Measurements from ENCODE around the gene GGPS1. TPM values are rescaled to one million over a fixed set of nuclear protein-coding genes. Genes with fewer than 3 reads are reported as not detected.
"Not testable (repeated sequence)": the region's sequence is repeated elsewhere in the genome, so short reads cannot be mapped to it uniquely, and the experiment has no call there.

GGPS1 gene
- total RNA-seq, 1 donor from 2014 or later: 31.4 TPM

GRCh38 chr1:235327559-235328270 lies 655 bp upstream of the GGPS1 start, which contains the start of gene ARID4B:
ARID4B (minus strand) TSS chr1:235328179; CDS start chr1:235326919, 1,260 bp downstream.
- intact Hi-C loops (cut with DNase I): loop anchor here (5.0 kb wide), 1 partner anchor 90 kb away; no protein-coding TSS in a partner anchor
- ATAC-seq (ENCODE audit: poor library complexity): peak; percentile 36
- peak; percentile 88 for DNase-seq

DNA sequence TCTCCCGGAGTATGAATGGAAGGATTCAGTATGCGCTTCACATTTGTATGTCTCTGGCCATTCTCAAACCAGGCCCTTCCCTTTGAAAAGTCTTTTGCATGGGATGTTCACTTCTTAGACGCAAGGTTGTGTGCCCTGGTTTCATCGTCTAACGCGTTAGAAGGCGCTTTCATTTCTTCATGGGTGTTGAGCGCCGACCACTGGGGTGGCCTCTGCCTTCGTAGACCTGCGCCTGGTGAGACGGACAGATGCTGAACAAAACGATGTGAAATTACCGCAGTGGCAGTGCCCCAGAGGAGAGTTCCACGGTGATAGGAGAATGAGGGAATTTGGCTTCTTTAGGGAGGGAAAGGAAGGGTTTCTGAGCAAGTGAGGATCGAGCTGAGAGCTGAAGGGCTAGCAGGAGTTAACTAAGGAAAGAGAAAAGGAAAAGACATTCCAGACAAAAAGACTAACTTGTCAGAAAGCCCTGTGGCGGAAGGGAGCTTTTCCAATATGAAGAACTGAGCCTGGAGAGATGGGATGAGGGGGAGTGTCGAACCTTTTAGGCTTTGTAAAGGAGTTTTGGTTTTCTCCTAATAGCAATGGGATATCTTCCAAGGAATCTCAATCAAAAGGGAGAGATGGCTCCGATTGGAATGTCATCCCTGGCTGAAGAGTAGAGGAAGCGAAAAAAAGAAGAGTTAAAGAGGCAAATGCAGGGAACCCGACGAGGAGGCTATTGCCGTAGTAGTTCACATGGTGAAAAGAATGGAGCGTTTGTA lies 951 bp downstream of the GGPS1 start:
- DNase-seq: no peak
- intact Hi-C loops (cut with DNase I): loop anchor here (5.0 kb wide), 1 partner anchor 88 kb away; no protein-coding TSS in a partner anchor
- ATAC-seq (ENCODE audit: poor library complexity): no peak

DNA sequence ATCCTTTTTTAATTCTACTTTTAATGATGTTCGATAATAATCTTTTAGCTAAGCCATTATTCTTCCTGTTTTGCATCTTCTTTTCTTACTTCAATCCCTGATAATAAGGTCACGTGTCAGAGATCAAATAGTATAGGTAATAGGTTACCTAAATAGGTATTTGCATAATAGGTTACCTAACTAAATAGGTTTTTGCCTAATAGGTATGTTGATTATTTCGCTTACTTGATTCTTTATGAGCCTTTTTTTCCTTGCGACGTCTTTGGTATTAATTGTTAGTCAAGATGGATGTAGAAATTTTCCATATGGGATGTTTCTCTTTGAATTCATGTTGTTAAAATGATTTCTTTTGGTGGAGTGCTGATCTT lies 2.5 kb downstream of the GGPS1 start:
- intact Hi-C loops (cut with DNase I): no loop called here
- DNase-seq (no peak), ATAC-seq (ENCODE audit: poor library complexity) (no peak)

GRCh38 chr1:235331401-235331800 lies 3.0 kb downstream of the GGPS1 start:
- intact Hi-C loops (cut with DNase I): no loop called here
- ATAC-seq (ENCODE audit: poor library complexity) (no peak), DNase-seq (no peak)

- intact Hi-C loops (cut with DNase I): no loop called here
- ATAC-seq (ENCODE audit: poor library complexity) (peak; percentile 90), DNase-seq (no peak)
These were observed 8.5 kb downstream of the GGPS1 start for GRCh38 chr1:235336903-235337302.

DNA sequence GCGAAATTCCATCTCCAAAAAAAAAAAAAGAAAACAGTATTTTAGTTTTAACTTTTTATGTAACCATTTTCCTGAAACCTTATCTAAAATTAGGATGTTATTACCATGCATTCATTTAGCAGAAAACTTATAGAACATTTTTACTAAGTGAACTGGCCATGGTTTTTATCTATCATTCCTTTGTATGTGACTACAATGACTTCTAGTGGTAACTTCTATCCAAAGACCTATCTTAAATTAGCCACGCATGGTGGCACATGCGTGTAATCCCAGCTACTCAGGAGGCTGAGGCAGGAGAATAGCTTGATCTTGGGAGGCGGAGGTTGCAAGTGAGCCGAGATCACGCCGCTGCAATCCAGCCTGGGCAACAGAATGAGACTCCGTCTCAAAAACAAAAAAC lies 11.4 kb downstream of the GGPS1 start:
- intact Hi-C loops (cut with DNase I): no loop called here
- DNase-seq (no peak), ATAC-seq (ENCODE audit: poor library complexity) (no peak)

DNA sequence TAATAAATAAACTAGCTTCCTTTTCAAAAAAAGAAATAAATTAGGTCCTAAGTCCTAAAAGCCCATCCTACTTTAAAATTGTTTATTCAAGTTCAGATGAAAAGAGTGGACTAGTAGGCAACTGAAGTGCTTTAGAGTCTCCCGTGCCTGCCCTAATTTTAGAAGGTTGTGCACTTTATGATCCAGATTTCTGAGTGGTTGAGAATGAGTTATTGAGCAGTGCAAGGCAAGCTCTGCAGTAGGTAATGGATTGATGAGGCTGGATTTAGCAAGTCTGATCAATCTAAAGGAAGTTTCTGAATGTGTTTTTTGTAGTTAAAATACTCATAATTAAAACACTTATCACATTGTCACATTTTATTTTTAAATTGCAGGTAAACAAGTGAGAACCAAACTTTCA lies 13.0 kb downstream of the GGPS1 start:
- intact Hi-C loops (cut with DNase I): no loop called here
- no peak for DNase-seq
- peak; percentile 59 for ATAC-seq (ENCODE audit: poor library complexity)

- DNase-seq (no peak), ATAC-seq (ENCODE audit: poor library complexity) (no peak)
- intact Hi-C loops (cut with DNase I): no loop called here
These were observed 13.7 kb downstream of the GGPS1 start for GRCh38 chr1:235342039-235342438.

DNA sequence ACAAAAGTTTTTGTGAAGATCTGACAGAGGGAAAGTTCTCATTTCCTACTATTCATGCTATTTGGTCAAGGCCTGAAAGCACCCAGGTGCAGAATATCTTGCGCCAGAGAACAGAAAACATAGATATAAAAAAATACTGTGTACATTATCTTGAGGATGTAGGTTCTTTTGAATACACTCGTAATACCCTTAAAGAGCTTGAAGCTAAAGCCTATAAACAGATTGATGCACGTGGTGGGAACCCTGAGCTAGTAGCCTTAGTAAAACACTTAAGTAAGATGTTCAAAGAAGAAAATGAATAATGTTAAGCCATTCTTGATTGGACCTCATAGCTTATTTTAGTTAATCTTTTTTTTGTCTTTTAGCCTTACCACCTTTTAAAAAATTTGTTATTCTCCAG lies 14.1 kb downstream of the GGPS1 start:
- intact Hi-C loops (cut with DNase I): no loop called here
- ATAC-seq (ENCODE audit: poor library complexity) (no peak), DNase-seq (no peak)

DNA sequence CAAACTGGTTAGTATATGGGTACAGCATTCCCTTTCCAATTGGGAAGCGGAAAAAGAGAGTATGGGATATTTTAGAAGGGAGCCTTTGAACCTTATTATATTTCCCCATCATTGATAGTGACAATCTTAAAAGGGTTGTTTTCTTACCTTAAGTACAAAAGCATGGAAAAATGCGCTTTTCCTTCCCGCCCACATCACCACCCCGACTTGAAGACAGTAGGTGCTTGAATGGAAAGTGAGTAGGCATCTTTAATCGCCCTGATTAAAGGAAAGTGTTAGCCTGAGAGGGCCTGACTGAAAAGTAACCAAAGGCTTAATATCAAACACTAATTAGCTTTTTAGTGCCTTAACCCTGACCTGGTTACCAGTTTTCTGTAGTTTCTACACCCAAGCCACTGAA lies 15.4 kb downstream of the GGPS1 start:
- ATAC-seq (ENCODE audit: poor library complexity) (no peak), DNase-seq (no peak)
- intact Hi-C loops (cut with DNase I): no loop called here

DNA sequence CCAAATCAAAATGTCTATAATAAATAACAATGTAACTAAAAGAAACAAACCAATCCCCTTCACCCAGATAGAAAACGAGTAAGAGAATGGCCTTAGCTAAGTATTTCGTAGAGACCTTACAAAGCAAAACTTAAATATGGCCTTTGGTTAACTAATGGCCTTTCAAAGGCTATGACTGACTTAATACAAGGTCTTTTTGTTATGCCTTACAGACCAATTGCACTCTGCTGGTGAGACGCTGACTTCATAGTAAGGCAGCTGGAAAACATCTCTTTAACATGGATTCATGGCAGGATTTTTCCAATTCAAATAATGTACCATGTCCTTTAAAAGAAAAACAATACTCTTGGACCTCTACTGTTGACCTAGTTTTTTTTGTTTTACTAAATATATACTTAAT lies 23.1 kb downstream of the GGPS1 start:
- intact Hi-C loops (cut with DNase I): no loop called here
- DNase-seq (no peak), ATAC-seq (ENCODE audit: poor library complexity) (no peak)

DNA sequence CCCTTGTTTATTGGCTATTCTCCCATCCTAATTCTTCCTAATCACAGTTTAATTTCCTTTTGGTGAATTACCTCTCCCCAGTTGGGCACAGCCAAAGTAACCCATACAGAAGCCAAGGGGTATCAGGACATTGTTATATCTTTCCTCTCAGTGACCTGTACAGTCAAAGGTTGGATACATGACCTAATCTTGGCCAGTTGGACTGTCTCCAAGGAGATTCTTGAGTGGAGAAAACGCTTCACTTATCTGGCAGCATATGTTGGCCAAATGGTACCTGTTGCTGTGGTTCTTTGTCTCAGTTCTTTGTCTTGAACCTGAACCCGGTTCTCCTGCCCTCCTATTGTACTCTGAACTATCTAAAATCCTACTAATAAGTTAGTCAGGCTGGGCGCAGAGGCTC lies 23.5 kb downstream of the GGPS1 start:
- DNase-seq (no peak), ATAC-seq (ENCODE audit: poor library complexity) (no peak)
- intact Hi-C loops (cut with DNase I): no loop called here

DNA sequence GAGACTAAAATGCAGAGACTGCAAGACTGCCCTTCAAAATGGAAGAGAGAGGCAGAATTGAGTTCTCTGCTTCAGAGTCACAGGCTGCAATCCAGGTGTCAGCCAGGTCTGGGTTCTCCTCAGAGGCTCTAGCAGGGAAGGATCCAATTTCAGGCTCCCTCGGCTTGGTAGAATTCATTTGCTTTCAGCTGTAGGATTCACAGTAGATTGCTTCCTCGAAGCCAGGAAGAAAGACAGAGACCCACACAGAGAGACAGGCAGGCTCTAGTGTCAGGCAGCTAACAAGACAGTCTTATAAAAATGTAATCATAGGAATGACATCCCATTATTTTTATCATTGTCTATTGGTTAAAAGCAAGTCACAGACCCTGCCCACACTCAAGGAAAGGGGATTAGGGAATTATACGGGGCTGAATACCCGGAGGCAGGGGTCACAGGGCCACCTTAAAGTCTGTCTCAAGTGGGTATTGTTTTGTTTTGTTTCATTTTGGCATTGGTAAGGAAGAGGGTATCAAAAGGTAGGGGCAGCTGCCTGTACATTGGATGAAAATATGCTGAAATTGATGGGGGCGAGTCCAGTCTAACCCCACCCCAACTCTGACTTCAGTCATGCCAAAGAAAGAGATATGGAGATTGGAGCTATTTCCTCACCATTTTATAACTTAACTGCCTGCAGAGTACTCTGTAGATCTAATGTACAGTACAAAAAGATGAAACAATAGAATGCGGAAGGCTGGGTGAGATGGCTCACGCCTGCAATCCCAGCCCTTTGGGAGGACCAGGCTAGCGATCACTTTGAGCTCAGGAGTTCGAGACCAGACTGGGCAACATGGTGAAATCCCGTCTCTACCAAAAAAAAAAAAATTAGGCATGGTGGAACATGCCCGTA lies 29.4 kb downstream of the GGPS1 start:
- DNase-seq (no peak), ATAC-seq (ENCODE audit: poor library complexity) (no peak)
- intact Hi-C loops (cut with DNase I): no loop called here

GRCh38 chr1:235358899-235359298 lies 30.5 kb downstream of the GGPS1 start:
- DNase-seq: no peak
- intact Hi-C loops (cut with DNase I): no loop called here
- ATAC-seq (ENCODE audit: poor library complexity): no peak

DNA sequence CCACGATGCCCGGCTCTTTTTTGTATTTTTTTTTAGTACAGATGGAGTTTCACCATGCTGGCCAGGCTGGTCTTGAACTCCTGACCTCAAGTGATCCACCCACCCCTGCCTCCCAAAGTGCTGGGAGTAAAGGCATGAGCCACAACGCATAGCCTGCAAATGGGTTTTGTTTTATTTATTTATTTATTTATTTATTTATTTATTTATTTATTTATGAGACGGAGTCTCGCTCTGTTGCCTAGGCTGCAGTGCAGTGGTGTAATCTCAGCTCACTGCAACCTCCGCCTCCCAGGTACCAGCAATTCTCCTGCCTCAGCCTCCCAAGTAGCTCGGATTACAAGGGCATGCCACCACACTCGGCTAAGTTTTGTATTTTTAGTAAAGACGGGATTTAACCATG lies 35.8 kb downstream of the GGPS1 start:
- ATAC-seq (ENCODE audit: poor library complexity); intact Hi-C loops (cut with DNase I); DNase-seq: not testable (repeated sequence)

- ATAC-seq (ENCODE audit: poor library complexity) (no peak), DNase-seq (no peak)
- intact Hi-C loops (cut with DNase I): no loop called here
These were observed 37.9 kb downstream of the GGPS1 start for GRCh38 chr1:235366286-235366685.

GRCh38 chr1:235367000-235367908 lies 38.9 kb downstream of the GGPS1 start, which contains the start of gene TBCE:
TBCE (plus strand) TSS chr1:235367427; CDS start chr1:235380050, 12,623 bp downstream.
- intact Hi-C loops (cut with DNase I): no loop called here
- ATAC-seq (ENCODE audit: poor library complexity) (peak; percentile 100), DNase-seq (peak; percentile 99)

DNA sequence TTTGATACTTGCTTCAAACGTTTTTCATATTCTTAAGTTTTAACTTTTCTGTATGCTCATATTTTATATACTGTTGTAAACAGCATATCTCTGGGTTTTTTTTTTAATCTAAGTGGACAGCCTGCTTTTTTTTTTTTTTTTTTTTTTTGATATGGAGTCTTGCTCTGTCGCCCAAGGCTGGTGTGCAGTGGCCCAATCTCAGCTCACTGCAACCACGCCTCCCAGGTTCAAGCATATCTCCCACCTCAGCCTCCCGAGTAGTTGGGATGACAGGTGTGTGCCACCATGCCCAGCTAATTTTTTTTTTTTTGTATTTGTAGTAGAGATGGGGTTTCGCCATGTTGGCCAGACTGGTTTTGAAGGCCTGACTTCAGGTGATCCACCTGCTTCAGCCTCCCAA lies 40.1 kb downstream of the GGPS1 start:
- ATAC-seq (ENCODE audit: poor library complexity): no peak
- intact Hi-C loops (cut with DNase I): no loop called here
- no peak for DNase-seq
